ENCODE results near the gene ZBED3.

ZBED3 gene

DNA sequence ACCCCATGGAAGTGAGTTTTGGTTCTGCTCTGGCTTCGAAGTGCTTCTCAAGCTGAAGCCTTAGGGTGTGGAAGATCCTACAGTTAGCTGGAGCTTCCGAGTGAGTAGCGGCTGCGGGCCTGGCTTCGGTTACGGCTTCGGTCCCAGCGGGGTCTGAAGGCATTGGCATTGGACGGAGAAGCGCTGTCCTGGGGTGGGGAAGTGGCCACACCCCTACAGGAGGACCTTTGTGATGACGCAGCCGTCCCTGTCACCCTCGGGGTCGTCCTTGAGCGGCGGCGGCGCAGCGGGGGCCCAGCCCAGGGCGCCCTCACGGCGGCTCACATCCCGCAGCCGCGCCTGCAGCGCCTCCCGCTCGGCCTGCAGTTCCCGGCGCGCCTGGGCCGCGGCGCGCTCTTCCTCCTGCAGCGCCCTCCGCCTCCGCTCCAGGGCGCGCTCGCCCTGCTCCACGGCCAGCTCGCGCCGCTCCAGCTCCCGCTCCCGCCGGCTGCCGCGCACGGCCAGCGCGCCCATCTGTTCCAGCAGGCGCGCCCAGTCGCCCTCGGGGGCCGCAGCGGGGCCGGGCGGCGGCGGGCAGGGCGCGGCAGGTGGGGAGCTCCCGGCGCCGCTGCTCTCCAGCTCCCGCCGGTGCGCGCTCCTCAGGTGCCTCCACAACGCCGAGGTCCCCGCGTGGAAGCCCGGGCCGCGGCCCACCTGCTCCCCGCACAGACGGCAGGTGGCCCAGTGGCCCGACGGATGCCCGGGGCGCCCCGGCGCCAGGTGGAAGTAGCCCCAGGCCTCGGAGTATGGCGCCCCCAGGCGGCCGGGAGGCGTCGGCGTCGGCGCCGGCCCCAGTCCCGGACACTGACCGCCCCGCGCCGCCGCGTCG is 9.9 kb downstream of the ZBED3 start:
- no peak for DNase-seq

GRCh38 chr5:77074745-77075144 is 12.3 kb downstream of the ZBED3 start:
- no peak for DNase-seq

- DNase-seq: no peak
These were observed 13.4 kb downstream of the ZBED3 start for GRCh38 chr5:77073667-77074066.

DNA sequence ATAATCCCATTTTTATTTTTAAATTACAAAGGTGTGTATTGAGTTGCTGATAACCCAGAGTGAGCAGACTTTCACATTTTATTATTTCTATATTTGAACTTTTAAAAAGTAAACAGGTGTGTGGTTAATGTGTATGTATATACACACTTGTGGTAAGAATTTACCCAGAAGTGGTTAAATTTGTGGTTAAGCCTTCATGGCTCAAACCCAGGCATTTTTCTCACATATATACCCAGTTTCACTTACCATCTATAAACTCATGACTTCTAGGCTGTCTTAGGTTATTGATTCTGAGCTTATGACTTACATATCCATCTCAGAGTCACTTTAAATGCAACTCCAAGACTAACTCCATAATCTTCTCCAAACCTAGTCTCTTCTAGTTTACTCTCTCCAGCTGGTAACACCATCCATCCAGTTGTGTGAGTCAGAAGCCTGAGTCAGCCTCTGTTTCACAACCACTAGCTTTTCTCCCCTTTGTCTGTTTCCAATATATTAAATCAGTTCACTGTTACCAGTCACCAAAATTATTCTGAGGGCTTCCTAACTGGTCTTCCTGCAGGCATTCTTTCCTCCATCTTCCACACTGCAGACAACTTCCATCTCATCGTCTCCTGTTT is 20.2 kb downstream of the ZBED3 start:
- no peak for DNase-seq

DNA sequence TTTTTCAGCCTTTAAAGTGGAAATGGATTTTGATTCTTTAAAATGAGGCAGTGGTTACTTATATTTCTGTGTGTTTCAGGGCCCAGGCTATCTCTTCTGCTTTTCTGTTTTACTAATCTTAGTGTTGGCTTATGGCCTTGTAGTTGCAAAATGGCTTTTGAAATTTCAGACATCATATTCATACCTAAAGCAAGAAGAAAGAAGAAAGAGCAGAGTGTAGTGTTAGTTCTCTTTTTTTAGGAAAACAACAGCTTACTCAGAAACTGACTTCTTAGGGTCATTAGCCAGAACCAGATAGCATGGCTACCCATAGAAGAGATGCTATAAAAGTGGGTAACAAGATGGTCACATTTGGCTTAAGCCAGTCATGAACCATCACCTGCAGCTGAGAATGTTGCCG is 20.9 kb downstream of the ZBED3 start:
- DNase-seq: no peak

- no peak for DNase-seq
These were observed 21.8 kb downstream of the ZBED3 start for GRCh38 chr5:77065256-77065655.

- no peak for DNase-seq
These were observed 23.0 kb downstream of the ZBED3 start for GRCh38 chr5:77064040-77064439.

DNA sequence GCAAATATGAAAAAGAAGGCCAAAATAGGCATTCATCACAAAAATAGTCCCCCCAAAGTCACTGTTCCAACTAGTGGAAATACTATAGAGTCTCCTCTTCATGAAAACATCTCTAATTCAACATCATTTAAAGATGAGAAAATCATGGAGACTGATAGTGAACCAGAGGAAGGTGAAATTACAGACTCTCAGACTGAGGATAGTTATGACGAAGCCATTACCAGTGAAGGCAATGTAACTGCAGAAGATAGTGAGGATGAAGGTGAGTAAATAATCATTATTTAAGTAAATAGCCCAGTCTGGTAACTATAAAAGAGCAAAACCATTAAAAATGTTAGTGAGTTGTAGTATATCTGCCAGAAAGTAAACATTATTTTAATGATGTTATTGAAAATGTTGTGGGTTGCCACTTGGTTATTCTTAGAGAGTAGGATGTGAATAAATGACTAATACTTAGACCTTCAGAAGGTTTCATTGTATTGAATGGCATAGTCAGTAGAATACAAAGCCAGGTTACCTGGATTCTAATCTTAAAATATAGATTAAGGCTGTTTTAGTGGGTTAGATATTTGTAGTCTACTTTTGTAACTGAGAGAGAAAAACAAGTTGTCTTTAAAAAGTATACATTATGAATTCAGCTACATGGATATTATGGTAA is 40.5 kb downstream of the ZBED3 start:
- DNase-seq: no peak

DNA sequence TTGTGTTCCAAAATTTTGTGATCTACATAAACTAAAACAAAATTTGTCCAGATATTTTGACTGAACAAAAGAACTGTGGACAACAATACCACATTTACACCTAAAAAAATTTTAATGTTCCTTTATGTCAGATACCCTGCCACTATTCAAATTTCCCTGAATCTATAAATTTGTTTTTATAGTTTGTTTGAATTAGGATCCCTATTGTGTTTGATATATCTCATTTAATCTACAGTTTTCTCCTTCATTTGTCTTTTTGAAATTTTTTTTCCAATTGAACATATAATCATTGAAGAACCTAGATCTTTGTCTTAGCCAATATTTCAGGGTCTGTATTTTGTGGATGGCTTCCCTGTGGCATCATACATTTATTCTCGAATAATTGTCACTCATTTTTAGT is 51.1 kb downstream of the ZBED3 start:
- DNase-seq: no peak

- DNase-seq: no peak
These were observed 53.7 kb downstream of the ZBED3 start for GRCh38 chr5:77033338-77033737.

GRCh38 chr5:77032635-77033034 is 54.5 kb downstream of the ZBED3 start:
- DNase-seq: no peak

- no peak for DNase-seq
These were observed 55.2 kb downstream of the ZBED3 start for GRCh38 chr5:77031891-77032290.

- peak; percentile 81 for DNase-seq
These were observed 56.7 kb downstream of the ZBED3 start, which contains the start of gene AGGF1 for GRCh38 chr5:77030097-77031071. AGGF1 (plus strand) TSS chr5:77030404; CDS start chr5:77030767, 363 bp downstream.

GRCh38 chr5:77029376-77029885 is 57.7 kb downstream of the ZBED3 start:
- DNase-seq: no peak

DNA sequence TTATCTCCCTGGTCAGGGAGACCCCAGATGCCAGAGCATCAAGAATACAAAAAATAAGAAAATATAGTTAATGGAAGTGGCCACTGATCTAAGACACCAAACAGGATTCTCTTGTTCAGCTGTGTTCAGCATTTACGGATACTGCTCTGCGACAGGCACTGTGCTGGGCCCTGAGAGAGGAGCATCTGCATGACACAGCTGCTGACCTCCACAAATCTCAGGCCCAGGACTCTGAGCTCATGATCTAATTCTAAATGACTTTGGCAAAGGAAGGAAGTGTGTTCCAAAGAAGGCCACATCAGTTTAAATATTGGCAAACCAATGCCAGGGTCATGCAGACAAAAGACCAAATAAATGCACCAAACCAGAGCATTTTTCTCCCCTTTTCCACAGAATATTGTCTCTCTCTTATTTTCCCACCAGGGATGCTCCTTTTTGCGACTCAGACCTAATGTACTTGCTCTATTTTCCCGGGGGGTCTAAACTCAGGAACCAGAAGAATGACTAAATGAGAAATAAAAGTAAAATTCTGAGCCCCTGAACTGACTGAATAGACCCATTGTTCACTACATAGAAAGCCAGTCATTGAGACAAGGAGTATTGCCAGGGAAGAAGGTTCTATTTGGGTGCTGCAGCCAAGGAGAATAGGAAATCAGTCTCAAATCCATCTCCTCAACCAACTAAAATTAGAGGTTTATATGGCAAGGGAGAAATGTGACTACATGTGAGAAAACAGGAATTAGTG is 58.3 kb downstream of the ZBED3 start:
- DNase-seq: no peak

DNA sequence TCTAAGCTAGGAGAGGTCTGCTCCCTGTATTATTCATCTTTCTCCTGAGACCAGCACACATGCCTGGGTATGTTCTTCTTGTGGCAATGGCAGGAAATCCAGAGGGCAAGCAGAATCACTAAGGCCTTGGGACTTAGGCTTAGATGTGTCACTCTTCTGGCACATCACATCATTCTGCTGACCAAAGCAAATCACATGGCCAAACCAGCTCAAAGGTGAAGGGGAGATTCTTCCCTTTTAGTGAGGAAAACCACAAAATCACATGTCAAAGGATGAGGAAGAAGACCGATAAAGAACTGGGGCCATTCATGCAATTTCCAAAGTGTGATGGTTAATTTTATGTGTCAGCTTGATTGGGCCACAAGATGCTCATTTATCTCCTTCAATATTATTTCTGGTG is 62.6 kb downstream of the ZBED3 start:
- DNase-seq: no peak

DNA sequence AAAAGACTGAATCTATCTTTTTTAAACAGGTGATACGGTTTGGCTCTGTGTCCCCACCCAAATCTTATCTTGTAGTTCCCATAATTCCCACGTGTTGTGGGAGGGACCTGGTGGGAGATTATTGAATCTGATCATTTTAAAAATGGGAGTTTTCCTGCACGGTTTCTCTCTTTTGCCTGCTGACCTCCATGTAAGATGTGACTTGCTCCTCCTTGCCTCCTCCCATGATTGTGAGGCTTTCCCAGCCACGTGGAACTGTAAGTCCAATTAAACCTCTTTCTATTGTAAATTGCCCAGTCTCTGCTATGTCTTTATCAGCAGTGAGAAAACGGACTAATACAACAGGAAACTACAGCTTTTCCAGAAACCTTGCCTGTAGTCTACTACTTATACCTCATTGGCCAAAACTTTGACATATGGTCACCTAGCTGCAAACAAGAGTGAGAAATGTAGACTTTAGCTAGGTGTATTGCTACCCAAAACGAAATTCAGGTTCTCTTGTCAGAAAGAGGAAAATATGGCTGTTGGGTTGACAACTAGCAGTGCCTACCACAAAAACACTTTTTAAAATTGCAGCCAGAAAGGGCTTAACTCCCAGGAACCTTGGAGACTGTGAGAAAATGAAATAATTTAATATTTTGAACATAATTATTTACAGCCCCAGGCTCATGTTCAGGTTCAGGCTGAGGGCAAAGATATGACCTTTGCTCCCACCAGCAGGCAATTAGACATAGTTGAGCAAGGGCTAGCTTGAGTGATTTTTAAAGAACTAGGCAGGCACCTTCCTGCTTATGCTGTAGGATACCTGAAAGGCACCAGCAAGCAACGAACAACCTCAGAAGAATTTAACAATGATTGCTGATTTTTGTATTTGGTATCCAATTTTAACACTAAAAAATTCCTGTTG is 64.3 kb downstream of the ZBED3 start:
- no peak for DNase-seq

All from NCI-H1694 (cell line).